NT2/D1 (cell line): ENCODE results near the gene SCN1B.

ENCODE experiments used
- SUZ12 ChIP-seq: IDR thresholded peaks from 2 replicates; pipeline ENCODE4 v1.6.1; 2011; ENCODE audit not compliant: insufficient read length, insufficient read depth; ENCODE audit errors: extremely low read depth
- ZNF274 ChIP-seq: IDR thresholded peaks from 2 replicates; pipeline ENCODE4 v1.6.1; 2011; ENCODE audit warnings: mild to moderate bottlenecking, low read depth, low read length

GRCh38 chr19:35045667-35046300 is 15.5 kb downstream of the SCN1B start:
- TF ChIP-seq ZNF274 (no peak), SUZ12 (no peak)
